Measurements from ENCODE around the gene NR1I3.

Gene NR1I3, protein sequence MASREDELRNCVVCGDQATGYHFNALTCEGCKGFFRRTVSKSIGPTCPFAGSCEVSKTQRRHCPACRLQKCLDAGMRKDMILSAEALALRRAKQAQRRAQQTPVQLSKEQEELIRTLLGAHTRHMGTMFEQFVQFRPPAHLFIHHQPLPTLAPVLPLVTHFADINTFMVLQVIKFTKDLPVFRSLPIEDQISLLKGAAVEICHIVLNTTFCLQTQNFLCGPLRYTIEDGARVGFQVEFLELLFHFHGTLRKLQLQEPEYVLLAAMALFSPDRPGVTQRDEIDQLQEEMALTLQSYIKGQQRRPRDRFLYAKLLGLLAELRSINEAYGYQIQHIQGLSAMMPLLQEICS

GRCh38 chr1:161238039-161238473, at the start of gene NR1I3:
NR1I3 (minus strand) TSS chr1:161238203; CDS start chr1:161236565, 1,638 bp downstream.
- TF ChIP-seq, protein P1, sequence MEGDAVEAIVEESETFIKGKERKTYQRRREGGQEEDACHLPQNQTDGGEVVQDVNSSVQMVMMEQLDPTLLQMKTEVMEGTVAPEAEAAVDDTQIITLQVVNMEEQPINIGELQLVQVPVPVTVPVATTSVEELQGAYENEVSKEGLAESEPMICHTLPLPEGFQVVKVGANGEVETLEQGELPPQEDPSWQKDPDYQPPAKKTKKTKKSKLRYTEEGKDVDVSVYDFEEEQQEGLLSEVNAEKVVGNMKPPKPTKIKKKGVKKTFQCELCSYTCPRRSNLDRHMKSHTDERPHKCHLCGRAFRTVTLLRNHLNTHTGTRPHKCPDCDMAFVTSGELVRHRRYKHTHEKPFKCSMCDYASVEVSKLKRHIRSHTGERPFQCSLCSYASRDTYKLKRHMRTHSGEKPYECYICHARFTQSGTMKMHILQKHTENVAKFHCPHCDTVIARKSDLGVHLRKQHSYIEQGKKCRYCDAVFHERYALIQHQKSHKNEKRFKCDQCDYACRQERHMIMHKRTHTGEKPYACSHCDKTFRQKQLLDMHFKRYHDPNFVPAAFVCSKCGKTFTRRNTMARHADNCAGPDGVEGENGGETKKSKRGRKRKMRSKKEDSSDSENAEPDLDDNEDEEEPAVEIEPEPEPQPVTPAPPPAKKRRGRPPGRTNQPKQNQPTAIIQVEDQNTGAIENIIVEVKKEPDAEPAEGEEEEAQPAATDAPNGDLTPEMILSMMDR (IDR thresholded peaks at IDR 0.05): no peak

DNA sequence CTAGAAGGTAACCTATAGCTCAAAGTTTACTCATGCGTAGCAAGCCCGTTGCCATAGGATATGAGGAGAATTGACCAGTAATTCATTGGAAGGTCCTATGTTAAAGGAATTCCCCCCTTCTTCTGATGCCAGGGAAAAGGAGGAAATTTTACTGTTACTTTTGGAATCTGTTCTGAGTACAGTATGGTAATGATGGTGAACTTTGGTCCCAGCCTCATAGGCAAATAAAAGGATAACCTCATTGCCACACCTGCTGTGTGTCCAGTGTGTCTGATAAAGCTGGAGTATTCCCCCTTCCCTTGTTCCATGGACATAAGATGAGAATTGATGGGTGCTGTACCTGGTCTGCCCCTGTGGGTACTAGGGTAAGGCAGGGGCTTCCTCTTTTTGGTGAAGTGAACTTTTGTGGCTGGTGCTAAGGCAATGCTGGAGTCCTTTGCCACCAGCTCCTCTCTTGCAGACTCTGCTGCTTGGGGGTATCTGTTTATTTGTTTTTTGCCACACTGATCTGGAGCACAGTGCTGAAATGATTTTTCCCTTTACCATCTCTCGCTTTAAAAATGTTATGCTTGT, 49.6 kb upstream of the NR1I3 start:
- TF ChIP-seq, protein P1 (IDR thresholded peaks at IDR 0.05): no peak

DNA sequence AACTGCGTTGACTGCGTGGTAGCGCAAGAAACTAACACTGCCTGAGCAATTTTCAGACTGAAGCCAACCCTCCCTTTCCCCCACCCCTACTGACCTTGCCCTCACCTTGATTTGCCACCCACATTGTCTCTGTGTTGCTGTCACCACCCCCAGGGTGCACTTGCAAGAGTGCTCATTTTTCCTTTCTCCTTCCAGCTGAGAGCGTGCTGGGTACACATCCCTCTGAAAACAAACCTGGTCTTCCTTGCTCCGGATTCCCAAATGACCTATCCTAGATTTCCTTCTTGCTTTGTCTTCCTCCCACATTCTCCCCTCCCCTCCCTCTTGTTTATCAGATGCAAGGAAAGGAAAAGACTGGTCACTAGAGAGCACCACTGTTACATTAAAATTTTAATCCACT, 47.5 kb upstream of the NR1I3 start:
- TF ChIP-seq, protein P1 (IDR thresholded peaks at IDR 0.05): no peak

GRCh38 chr1:161285113-161285512, 47.1 kb upstream of the NR1I3 start:
- TF ChIP-seq, protein P1 (IDR thresholded peaks at IDR 0.05): no peak

DNA sequence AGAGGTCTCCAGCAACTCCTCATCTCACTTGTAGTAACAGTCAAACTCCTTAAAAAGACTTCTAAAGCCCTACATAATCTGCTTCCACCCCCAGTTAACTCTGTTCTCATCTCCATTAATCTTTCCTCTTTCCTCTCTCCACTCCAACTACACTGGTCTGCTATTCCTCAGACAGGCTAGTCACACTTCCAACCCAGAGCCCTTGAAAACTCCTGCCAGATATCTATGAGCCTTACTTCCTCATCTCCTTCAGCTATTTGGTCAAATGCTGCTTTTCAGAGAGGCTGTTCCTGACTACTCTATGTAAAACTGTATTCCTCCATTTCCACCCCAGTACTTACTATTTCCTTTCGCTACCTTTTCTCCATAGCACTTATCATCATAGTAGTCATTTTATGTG, 45.0 kb upstream of the NR1I3 start:
- TF ChIP-seq, protein P1 (IDR thresholded peaks at IDR 0.05): no peak

GRCh38 chr1:161274874-161275273, 36.9 kb upstream of the NR1I3 start:
- TF ChIP-seq, protein P1 (IDR thresholded peaks at IDR 0.05): no peak

- TF ChIP-seq, protein P1 (IDR thresholded peaks at IDR 0.05): no peak
Measured at GRCh38 chr1:161273402-161273801, 35.4 kb upstream of the NR1I3 start.

Data from LNCAP (cell line).